Stimulated activated CD8-positive, alpha-beta memory T cell treated with anti-CD3 and anti-CD28 coated beads, Interleukin-15, amount 100 ng/mL, for 24 hours (primary cell): ENCODE data around the gene MMP19.

ENCODE experiments used
- DNase-seq: peaks from one replicate; pipeline ENCODE4 v3.0.0-alpha.2; 2020; ENCODE audit warnings: low read depth

The MMP19 gene

DNA sequence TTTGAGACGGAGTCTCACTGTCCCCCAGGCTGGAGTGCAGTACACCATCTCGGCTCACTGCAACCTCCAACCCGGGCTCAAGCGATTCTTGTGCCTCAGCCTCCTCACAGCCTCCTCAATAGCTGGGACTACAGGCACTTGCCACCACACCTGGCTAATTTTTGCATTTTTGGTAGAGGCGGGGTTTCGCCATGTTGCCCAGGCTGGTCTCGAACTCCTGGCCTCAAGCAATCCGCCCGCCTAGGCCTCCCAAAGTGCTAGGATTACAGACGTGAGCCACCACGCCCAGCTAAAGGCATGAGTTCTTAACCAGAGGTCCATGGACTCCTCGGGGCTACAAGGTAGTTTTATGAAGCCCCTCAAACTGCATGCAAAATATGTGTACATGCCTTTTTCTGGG is 27.3 kb downstream of the MMP19 start:
- no peak for DNase-seq

DNA sequence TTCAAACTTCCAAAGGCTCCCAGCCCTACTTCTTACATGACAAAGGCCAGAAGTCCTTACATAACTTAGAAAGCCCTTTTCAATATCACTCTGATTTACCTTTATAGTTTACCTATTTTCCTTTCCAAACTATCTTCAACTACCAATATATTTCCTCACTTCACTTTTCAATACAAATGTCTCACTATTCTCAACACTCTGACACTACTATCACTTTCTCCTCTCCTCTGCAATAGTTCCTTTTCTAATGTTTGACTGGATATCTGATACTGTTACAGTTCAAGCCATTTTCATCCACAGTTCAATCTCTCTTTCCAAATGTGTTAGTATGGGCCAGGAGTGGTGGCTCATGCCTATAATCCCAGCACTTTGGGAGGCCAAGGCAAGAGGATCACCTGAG is 28.5 kb downstream of the MMP19 start:
- no peak for DNase-seq

DNA sequence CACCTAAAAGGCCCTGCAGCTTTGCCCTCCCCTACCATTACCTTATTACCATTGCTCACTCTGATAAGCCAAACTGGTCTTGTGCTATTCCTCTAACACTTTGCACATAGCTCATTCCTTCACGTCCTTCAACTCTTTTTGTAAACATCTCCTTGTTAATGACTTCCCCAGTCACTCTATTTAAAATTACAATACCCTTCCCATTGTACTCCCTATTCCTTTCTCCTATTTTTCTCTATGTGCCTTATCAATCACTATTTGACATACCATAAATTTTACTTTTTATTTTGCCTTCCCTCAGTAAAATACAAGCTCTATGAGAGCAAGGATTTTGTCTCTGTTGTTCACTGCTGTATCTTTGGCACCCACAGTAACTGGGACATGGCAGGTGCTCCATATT is 30.6 kb downstream of the MMP19 start:
- DNase-seq, result no peak

DNA sequence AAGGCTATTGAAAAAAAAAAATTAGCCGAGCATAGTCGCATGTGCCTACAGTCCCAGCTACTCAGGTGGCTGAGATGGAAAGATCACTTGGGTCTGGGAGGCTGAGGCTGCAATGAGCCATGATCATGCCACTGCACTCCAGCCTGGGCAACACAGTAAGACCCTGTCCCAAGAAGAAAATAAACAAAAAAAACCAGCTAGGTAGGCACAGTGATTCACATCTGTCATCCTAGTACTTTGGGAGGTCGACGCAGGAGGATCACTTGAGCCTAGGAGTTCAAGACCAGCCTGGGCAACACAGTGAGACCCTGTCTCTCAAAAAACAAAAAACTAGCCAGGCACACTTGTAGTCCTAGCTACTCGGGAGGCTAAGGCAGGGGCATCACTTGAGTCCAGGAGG is 33.5 kb downstream of the MMP19 start:
- DNase-seq, result no peak

DNA sequence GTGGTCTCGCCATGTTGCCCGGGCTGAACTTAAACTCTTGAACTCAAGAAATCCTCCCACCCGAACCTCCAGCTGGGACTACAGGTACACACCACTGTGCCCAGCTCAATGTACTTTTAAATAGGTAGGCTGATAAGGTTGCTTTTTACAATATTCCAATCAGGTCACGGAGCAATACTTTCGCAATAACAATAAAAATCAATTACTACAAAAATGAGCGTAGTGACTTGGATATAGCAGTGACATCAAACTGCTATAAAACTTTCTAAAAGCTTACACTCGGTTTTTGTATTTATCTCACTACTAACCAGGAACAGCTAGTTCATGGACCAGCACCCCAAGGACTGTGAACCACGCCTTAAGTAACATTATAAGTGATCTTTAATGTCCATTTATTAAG is 35.8 kb downstream of the MMP19 start:
- no peak for DNase-seq

DNA sequence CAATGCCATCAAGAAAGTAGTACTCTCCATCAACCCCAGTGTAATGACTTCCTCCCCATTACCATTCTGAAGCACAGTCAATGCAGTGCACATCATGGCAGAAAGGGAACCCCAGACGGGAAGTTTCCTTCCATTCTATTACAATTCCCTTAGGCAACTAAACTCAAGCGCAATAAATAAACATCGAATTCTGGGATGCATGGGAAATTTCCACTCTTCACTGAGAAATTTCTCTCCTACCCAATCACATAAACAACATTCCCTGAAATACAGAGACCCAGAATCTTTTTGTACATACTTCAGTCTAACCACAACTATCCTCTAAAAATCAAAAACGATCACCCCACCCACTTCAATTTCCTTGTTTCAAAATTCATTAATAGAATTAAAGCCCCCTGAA is 45.2 kb downstream of the MMP19 start:
- no peak for DNase-seq

DNA sequence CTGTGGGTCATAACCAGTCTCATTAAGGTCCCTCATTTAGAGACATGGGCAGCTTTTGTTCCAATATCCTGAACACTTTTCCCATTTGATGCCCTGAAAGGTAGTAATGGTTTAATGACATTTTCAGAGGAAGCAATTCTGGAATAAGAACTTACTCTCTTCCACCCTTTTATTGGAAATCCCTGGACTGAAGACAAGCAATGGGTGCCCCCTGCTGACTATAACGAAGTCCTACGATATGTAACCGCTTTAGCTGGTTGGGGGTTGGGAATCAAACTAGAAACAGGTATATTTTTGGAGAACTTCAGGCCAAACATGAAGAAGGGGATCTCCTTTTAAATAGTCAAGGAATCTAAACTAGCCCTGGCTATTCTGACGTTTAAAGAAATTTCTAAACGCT is 45.7 kb downstream of the MMP19 start:
- no peak for DNase-seq

DNA sequence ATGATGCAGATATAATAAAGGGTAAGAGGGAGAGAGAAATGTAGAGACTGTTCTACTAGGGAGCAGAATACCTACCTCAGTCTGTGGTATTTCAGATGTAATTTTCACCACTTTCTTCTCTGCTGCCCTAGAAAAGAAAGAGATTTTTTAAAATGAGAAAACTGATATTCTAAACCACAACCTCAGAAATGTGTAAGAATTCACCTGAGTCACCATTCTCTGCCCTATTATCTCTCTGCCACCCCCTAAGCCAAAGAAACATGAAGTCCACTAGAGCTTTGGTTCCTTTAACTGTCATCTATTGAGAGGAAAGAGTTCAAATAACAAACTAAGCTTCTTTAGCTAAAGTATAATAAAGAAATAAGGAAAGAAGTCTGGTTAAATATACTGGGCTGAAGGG is 46.8 kb downstream of the MMP19 start:
- no peak for DNase-seq

DNA sequence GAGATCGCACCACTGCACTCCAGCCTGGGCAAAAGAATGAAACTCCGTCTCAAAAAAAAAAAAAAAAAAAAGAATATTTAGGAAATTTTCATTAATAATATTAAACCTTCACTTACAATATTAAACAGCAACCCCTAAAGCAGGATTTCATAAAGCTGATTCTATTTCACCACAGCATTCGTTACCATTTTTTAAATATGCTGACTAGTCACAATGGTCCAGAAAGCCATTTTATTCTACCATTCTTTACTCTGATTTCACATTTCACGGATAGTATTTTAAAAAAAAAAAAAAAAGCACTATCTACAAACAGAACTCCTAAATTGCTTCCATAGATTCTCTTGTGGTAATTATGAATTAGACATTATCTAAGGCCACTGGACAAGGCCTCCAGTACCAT is 52.8 kb downstream of the MMP19 start:
- no peak for DNase-seq

DNA sequence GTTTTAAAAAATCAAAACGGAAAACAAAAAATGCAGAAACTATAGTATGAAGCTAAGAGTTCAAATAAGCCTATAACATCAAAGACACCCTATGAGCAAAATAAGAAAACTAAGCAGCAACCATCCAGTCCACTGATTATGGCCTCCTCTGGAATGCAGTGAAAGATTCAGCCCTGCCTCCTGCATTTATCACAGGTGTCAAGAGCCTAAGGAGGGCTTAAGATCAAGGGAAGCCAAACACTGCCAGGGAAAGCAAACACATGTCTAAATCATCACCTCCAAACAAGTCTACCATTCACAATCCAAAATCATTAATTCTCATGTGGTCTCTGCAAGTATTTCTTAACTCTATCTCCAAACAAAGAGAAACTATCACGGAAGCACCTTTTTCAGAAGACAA is 53.6 kb downstream of the MMP19 start:
- DNase-seq, result no peak

DNA sequence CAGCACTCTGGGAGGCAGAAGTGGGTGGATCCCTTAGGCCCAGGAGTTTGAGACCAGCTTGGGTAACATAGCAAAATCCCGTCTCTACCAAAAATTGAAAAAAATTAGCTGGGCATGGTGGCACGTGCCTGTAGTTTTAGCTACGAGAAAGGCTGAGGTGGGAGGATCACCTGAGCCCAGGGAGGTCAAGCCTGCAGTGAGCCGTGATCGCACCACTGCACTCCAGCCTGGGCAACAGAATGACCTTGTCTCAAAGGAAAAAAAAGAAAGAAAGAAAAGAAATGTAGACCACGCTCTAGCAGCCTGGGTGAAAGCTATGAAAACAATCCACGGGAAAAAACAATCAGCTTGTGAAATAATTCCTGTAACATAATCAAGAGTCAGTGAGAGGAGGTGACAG is 54.2 kb downstream of the MMP19 start:
- DNase-seq, result no peak
